NOMO-1 treated with dmso at 0.1 percent for 144 hours (cell line): ENCODE measurements around the gene RNU7-1.

Source experiments
- DNase-seq: peaks from one replicate; lab custom pipeline; 2025; ENCODE audit not compliant: unreplicated experiment; lab: John Stamatoyannopoulos, UW

Gene RNU7-1

DNA sequence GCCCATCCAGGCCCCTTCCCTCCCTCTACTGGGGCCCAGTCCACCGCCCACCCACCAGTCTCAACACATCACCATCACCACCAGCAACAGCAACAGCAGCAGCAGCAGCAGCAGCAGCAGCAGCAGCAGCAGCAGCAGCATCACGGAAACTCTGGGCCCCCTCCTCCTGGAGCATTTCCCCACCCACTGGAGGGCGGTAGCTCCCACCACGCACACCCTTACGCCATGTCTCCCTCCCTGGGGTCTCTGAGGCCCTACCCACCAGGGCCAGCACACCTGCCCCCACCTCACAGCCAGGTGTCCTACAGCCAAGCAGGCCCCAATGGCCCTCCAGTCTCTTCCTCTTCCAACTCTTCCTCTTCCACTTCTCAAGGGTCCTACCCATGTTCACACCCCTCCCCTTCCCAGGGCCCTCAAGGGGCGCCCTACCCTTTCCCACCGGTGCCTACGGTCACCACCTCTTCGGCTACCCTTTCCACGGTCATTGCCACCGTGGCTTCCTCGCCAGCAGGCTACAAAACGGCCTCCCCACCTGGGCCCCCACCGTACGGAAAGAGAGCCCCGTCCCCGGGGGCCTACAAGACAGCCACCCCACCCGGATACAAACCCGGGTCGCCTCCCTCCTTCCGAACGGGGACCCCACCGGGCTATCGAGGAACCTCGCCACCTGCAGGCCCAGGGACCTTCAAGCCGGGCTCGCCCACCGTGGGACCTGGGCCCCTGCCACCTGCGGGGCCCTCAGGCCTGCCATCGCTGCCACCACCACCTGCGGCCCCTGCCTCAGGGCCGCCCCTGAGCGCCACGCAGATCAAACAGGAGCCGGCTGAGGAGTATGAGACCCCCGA lies 6.8 kb upstream of the RNU7-1 start:
- peak; percentile 36 for DNase-seq

DNA sequence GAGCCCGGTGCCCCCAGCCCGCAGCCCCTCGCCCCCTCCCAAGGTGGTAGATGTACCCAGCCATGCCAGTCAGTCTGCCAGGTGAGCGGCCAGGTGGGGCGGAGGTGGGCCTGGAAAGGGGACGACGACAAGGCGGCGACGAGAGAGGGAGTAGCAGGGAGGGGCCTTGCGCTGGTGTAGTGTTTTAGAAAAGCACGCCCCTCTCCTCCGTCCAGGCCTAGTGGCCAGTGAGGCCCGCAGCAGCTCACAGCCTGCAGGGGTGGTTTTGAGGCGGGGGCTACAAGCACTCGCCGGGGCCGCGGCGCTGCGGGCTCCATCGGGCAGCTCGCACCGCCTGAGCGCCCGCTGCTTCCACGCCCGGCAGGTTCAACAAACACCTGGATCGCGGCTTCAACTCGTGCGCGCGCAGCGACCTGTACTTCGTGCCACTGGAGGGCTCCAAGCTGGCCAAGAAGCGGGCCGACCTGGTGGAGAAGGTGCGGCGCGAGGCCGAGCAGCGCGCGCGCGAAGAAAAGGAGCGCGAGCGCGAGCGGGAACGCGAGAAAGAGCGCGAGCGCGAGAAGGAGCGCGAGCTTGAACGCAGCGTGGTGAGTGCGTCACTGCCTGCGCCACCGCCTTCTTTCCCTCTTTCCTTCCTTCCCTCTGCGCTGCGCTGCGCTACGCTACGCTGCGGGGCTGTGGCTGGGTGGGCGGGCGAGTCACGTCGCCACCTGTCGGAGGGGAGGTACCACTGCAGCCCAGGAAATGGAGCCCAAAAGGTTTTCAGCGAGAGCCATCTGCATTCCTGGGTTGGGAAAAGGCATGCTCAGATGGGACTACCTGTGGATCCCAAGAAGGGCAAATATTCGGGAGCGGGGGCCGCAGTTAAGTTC lies 5.9 kb upstream of the RNU7-1 start:
- peak; percentile 96 for DNase-seq

DNA sequence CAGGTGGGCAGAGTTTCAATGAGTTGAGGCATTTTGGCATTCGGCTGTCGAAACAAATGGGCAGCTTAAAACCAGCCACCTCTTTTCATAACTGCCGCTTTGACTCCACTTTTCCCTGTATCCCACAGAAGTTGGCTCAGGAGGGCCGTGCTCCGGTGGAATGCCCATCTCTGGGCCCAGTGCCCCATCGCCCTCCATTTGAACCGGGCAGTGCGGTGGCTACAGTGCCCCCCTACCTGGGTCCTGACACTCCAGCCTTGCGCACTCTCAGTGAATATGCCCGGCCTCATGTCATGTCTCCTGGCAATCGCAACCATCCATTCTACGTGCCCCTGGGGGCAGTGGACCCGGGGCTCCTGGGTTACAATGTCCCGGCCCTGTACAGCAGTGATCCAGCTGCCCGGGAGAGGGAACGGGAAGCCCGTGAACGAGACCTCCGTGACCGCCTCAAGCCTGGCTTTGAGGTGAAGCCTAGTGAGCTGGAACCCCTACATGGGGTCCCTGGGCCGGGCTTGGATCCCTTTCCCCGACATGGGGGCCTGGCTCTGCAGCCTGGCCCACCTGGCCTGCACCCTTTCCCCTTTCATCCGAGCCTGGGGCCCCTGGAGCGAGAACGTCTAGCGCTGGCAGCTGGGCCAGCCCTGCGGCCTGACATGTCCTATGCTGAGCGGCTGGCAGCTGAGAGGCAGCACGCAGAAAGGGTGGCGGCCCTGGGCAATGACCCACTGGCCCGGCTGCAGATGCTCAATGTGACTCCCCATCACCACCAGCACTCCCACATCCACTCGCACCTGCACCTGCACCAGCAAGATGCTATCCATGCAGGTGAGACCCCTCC lies 5.0 kb upstream of the RNU7-1 start:
- DNase-seq: no peak

DNA sequence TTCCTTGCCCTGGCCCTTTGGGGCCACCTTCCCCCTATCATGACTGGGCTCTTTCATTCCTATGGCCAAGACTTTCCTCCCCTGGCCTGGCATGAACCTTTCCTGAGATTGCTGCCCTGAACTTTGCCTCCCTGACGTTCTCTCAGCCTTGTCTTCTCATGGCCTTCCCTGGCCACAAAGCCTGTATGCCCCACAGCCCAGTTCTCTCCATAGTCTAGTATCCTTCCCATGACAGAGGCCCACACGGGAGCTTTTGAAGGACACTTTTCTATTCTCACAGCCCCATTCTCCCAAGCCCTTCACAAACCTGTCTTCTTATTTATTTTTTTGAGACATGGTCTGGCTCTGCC lies 4.5 kb upstream of the RNU7-1 start:
- no peak for DNase-seq

DNA sequence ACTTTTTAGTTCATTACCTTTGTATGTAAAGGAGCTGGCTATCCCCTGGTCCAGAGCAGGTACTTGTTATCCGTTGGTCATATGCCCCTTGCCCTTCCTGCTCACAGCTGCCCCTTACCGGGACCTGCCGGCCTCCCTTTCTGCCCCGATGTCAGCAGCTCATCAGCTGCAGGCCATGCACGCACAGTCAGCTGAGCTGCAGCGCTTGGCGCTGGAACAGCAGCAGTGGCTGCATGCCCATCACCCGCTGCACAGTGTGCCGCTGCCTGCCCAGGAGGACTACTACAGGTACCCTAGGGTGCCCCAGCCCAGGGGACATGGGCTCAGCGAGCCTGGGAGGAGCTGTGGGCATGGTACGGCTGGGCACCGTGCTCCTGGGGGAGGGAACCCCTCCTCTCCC lies 2.3 kb upstream of the RNU7-1 start:
- DNase-seq: no peak

DNA sequence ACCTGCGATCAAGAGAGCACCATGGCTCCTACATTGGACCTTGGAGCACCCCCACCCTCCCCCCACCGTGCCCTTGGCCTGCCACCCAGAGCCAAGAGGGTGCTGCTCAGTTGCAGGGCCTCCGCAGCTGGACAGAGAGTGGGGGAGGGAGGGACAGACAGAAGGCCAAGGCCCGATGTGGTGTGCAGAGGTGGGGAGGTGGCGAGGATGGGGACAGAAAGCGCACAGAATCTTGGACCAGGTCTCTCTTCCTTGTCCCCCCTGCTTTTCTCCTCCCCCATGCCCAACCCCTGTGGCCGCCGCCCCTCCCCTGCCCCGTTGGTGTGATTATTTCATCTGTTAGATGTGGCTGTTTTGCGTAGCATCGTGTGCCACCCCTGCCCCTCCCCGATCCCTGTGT lies 1.8 kb upstream of the RNU7-1 start:
- DNase-seq: no peak

DNA sequence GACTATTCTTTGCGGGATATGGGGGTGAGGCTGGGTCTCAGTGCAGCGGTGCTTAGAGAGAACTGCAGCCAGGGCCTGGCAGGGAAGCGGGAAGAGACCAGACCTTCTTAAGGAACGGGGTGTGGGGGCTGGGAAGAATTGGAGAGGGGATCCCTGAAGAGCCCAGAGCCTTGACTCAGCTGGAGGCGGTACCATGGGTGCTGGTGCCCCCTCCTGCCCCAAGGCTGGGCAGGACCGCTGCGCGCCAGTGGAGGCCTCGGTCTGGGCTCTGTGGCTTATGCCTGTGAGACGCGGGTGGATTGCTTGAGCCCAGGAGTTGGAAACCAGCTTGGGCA lies 1.3 kb upstream of the RNU7-1 start:
- no peak for DNase-seq

DNA sequence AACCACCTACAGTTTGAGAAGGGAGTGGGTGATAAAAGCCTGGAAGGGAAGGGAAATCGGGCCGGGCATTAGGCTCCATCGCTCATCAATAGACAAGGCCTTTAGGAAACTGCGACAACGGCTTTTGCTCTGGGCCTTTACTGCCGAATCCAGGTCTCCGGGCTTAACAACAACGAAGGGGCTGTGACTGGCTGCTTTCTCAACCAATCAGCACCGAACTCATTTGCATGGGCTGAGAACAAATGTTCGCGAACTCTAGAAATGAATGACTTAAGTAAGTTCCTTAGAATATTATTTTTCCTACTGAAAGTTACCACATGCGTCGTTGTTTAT lies 261 bp upstream of the RNU7-1 start:
- peak; percentile 89 for DNase-seq

DNA sequence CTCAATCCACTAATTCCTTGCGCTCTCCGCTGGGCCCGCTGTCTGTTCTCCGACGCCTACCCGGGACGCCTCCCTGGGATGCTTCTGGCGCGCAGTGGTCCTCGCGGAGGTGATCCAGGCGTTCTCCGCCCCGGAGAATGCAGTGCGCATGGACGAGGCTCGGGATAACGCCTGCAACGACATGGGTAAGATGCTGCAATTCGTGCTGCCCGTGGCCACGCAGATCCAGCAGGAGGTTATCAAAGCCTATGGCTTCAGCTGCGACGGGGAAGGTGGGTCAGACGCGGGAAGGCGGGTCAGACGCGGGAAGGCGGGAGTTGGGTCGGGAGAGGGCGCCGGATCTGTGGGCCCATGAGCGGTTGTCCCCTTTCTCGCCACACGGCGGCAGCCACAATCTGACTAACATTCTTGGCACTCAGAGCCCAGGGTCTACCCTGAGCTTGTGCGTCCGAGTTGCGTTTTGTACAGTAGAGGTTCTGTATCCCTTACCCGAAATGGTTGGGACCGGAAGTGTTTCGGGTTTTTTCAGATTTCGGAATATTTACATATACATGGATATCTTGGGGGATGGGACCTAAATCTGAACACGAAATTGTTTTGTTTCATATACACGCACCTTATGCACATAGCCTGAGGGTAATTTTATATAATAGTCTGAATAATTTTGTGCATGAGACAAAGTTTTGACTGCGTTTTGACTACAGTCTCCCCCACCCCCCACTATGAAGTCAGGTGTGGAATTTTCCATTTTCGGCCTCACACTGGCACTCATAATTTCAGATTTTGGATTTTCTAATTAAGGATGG lies 968 bp downstream of the RNU7-1 start:
- peak; percentile 80 for DNase-seq

DNA sequence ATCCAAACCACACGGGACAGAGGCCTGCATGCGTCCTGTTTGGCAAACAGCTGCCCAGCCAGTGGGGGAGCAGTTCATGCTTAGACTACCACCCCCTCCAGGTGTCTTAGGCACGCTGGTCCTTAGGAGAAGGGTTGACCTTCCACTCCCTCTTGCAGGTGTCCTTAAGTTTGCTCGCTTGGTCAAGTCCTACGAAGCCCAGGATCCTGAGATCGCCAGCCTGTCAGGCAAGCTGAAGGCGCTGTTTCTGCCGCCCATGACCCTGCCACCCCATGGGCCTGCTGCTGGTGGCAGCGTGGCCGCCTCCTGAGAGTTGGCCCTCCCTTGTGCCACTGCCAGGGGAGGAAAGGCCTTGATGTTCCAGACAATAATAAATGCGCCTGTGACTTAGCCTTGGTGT lies 2.0 kb downstream of the RNU7-1 start:
- no peak for DNase-seq

DNA sequence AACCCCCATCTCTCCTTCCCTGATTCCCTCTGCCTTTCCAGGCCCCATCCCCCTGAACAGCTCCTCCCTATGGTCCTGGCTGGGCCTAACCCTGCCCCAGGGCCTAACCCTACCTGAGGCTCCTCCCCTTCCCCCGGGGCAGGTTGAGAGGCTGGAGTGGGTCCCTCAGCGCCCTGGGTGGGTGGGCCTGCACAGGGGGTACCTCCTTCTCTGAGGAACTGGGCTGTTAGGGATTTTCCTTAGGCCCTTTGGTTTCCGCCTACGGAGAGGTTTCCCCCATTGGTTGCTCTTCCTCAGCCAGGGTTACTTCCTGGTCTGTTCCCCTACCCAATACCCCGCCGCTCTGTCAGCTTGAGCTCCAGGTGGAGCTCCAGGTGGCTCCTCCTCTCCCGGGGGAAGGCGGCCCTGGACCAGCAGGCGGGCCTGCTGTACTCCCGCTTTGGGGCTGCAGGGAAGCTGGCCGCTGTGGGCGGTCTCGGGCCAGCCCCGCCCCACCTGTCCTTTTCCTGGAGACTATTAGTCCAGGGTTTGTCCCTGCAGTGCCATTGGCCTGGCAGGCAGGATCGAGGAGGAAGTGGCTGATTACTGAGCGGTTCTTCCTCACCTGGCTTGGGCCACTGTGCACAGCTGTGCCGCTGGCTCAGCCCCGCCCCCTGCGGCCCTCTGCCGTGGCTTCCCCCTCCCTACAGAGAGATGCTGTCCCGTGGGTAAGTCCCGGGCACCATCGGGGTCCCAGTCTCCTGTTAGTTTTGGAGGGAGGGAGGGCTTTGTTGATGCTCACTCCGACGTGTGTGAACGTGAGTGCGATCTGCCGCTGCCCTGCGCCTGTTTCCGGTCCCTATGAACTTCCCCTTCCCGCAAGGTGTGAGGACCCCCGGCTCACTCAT lies 2.7 kb downstream of the RNU7-1 start:
- DNase-seq: peak; percentile 55

DNA sequence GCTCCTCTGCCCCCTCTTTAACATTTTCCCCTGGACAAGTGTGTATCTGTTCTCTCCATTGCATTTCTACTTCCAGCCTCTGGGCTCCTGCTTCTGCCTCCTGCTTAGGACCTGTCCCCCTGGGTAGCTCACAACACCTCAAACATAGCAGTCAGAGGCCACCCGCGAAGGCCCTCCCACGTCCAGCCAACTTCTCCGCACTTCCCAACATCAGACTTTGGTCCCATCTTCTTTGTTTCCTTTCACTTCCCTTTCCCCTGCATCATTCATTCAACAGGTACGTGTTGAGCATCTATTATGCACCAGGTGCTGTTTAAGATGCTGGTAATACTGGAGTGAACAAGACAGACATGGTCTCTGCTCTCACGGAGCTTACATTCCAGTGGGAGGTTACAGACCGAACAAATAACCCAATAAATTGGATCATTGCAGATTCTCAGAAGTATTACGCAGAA lies 3.3 kb downstream of the RNU7-1 start:
- no peak for DNase-seq

DNA sequence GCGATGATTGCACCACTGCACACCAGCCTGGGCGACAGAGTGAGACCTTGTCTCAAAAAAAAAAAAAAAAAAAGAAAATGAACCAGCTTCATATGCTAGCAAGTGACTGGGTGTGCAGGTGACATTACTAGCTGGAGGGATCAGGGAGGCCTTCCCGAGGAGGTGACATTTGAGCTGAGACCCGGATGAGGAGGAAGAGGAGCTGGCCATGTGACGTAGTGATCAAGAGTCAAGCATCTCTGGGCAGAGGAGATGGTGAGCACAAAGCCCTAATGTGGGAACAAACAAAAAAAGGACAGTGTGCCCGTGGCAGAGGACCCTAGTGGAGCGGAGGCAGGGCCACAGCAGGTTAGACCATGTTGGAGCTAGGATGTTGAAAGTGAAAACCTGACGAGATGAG lies 4.0 kb downstream of the RNU7-1 start:
- no peak for DNase-seq

DNA sequence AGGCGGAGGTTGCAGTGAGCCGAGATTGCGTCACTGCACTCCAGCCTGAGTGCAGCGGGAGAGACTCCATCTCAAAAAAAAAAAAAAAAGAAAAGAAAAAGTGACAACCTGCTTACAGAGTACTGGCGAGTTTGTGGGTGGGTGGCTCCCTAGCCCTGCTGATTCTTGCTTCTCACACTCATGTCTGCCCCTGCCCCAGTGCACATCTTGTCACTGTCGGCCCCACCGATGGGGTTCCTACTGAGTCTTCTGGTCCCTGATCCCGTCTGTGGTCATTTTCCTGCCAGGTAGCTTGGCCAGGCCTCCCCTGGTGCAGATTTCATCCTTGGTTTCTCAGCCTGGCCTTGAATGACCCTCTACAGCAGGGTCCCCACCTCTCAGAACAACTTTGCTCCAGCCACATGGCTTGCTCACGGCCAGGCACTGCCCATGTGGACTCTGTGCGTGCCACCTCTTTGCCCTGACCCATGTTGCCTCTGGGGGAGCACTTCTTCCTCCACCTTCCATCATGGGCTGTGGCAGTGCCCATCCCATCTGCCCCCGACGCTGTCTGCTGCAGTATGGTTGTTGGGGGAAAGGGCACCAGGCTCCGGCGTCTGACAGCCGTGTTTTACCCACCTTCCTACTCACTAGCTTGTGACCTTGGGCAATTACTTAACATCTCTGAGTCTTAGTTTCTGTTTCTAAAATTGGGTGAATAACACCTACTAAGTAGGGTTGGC lies 5.4 kb downstream of the RNU7-1 start:
- DNase-seq: peak; percentile 13

DNA sequence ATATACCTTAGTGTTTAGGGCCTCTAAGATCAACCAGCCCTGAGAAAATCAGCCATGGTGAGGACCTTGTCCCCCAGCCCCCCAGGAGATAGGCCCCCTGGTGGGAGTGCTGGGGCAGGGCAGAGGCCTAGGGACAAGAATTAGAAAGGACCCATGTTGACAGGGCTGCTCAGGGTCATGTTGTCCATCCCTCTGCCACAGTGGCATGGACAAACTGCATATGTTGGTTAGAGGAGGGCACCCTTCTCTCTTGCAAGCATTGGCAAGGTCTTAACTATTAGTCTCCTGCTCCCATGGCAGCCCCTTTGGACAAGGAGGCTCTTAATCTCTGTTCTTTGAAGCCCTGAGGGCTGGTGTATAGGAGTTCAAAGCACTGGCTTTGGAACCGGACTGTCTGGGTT lies 6.8 kb downstream of the RNU7-1 start:
- no peak for DNase-seq

DNA sequence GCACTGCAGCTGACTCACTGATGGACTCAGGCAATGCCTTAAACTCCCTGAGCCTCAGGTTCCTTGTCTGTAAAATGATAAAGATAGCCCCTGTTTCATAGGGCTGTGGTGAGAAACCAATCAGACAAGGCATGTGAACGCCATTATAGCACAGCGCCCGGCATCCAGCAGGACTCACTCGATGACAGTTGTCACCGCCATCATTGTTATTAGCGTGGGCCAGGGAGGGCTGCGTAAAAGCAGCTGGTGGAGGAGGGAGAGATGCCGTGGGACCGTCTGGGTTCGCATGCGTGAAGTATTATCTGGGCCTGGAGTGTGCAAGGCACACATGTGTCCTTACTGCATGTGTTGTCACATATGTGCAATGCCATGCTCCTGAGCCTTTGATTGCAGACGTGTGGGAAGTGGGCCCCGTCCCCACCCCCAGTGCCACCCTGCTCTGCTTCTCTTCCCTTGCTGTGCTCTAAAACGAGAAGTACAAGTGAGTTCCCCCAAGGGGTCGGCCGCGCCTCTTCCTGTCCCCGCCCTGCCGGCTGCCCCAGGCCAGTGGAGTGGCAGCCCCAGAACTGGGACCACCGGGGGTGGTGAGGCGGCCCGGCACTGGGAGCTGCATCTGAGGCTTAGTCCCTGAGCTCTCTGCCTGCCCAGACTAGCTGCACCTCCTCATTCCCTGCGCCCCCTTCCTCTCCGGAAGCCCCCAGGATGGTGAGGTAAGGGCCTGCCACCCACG lies 7.4 kb downstream of the RNU7-1 start, which contains the start of gene PTPN6:
TSS of gene PTPN6 (plus strand) at position 546 of the 730 bp plus-strand sequence. CDS start at position 703, 157 bp downstream.
- DNase-seq: peak; percentile 83

DNA sequence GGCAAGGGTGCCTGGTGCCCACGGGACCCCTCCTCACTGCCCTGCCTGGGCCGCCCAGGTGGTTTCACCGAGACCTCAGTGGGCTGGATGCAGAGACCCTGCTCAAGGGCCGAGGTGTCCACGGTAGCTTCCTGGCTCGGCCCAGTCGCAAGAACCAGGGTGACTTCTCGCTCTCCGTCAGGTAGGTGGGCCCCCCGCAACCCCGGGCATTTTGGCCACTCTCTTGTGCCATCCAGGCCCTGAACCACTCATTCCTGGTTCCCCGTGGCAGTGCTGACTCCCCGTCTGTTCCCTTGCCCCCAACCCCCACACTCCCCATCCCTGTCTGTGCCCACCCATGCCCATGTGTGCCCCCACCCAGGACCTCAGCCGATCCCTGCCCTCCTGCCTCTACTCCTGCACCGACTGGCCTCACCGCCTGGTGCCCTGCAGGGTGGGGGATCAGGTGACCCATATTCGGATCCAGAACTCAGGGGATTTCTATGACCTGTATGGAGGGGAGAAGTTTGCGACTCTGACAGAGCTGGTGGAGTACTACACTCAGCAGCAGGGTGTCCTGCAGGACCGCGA lies 8.0 kb downstream of the RNU7-1 start:
- no peak for DNase-seq
